H4 (cell line): ENCODE measurements around the gene VPS51. TPM values are rescaled to one million over a fixed set of nuclear protein-coding genes. Genes with fewer than 3 reads are reported as not detected.

Experiments
- total RNA-seq: library from RNA; depleted of rRNA; stranded (reverse); fragments of >200 nt; shearing (Covaris generic); gene quantifications from 2 replicates; pipeline ENCODE4 v1.2.3, GENCODE V29; 2014; rRNA removed

Gene VPS51
- total RNA-seq, 1 experiment from 2014 or later: 68.7 TPM

Other genes starting within 250 kb of the VPS51 start
- 13.5 and 14.2 TPM in 2 replicates for gene EHD1, start 217.6 kb upstream of the VPS51 start, total RNA-seq
- 6.0 and 9.5 TPM in 2 replicates for gene ATG2A, start 179.0 kb upstream of the VPS51 start, total RNA-seq
- 6.4 and 9.1 TPM in 2 replicates for gene PPP2R5B, start 171.5 kb upstream of the VPS51 start, total RNA-seq
- gene GPHA2, start 160.3 kb upstream of the VPS51 start, total RNA-seq: not detected in 2 replicates
- not detected in 2 replicates for gene MAJIN, start 124.1 kb upstream of the VPS51 start, total RNA-seq
- 1.8 and 2.3 TPM in 2 replicates for gene BATF2, start 99.2 kb upstream of the VPS51 start, total RNA-seq
- 266 and 271 TPM in 2 replicates for gene ARL2, start 82.1 kb upstream of the VPS51 start, total RNA-seq
- gene SNX15, start 68.8 kb upstream of the VPS51 start, total RNA-seq: 6.3 and 8.5 TPM in 2 replicates
- 4.1 and 10.7 TPM in 2 replicates for gene SAC3D1, start 55.0 kb upstream of the VPS51 start, total RNA-seq
- not detected in 2 replicates for gene NAALADL1, start 37.7 kb upstream of the VPS51 start, total RNA-seq
- gene CDCA5, start 12.2 kb upstream of the VPS51 start, total RNA-seq: 28.7 and 30.5 TPM in 2 replicates
- gene ZFPL1, start 12.0 kb upstream of the VPS51 start, total RNA-seq: 35.7 and 40.5 TPM in 2 replicates
- 3.2 and 5.2 TPM in 2 replicates for gene TM7SF2, start 15.7 kb downstream of the VPS51 start, total RNA-seq
- 5.6 and 8.0 TPM in 2 replicates for gene ZNHIT2, start 21.5 kb downstream of the VPS51 start, total RNA-seq
- gene FAU, start 25.9 kb downstream of the VPS51 start, total RNA-seq: 322 and 327 TPM in 2 replicates
- 61.6 and 76.7 TPM in 2 replicates for gene MRPL49, start 26.1 kb downstream of the VPS51 start, total RNA-seq
- 6.4 and 18.0 TPM in 2 replicates for gene SYVN1, start 38.3 kb downstream of the VPS51 start, total RNA-seq
- not detected in 2 replicates for gene SPDYC, start 74.0 kb downstream of the VPS51 start, total RNA-seq
- 58.1 and 115 TPM in 2 replicates for gene CAPN1, start 85.7 kb downstream of the VPS51 start, total RNA-seq
- gene POLA2, start 165.7 kb downstream of the VPS51 start, total RNA-seq: 33.0 and 40.9 TPM in 2 replicates
- gene CDC42EP2, start 218.7 kb downstream of the VPS51 start, total RNA-seq: 1.9 and 2.5 TPM in 2 replicates
- gene DPF2, start 237.6 kb downstream of the VPS51 start, total RNA-seq: 29.0 and 29.2 TPM in 2 replicates